IPS-20b (cell line): ENCODE measurements around the gene PLET1.
A peak's percentile ranks its signal among the peaks of the same experiment; 100 is the strongest.

ENCODE experiments used
- H3K27ac ChIP-seq: one replicate; pipeline ENCODE4 v1.5.1; 2013; ENCODE audit warnings: low read length
- H3K27me3 ChIP-seq: 2 replicates; pipeline ENCODE4 v1.6.1; 2013; ENCODE audit warnings: mild to moderate bottlenecking, low read length, inconsistent platforms; ENCODE audit not compliant: insufficient read depth
- H3K36me3 ChIP-seq: 2 replicates; pipeline ENCODE4 v1.6.1; 2013; ENCODE audit warnings: low read depth, mild to moderate bottlenecking, inconsistent platforms, low read length, moderate library complexity; ENCODE audit not compliant: insufficient read depth
- H3K4me1 ChIP-seq: 2 replicates; pipeline ENCODE4 v1.6.1; 2013; ENCODE audit warnings: mild to moderate bottlenecking, control low read depth, inconsistent platforms, low read length, moderate library complexity; ENCODE audit not compliant: insufficient read depth
- H3K4me3 ChIP-seq: 2 replicates; pipeline ENCODE4 v1.5.1; 2013; ENCODE audit warnings: mild to moderate bottlenecking, low read length, inconsistent platforms
- H3K9ac ChIP-seq: 2 replicates; pipeline ENCODE4 v1.6.1; 2013; ENCODE audit warnings: low read depth, mild to moderate bottlenecking, inconsistent platforms, low read length, moderate library complexity
- H3K9me3 ChIP-seq: 2 replicates; pipeline ENCODE4 v1.6.1; 2013; ENCODE audit warnings: mild to moderate bottlenecking, low read depth, low read length, inconsistent platforms; ENCODE audit not compliant: insufficient read depth

Gene PLET1

GRCh38 chr11:112279901-112280267 lies 19.2 kb upstream of the PLET1 start:
- Histone ChIP-seq H3K27me3 (no peaks in the 10 kb centered on the region; the same call in none of the 2 replicates), H3K4me3 (peak overlapping the region; percentile 59), H3K36me3 (no peaks in the 10 kb centered on the region), H3K27ac (no peak overlapping the region), H3K4me1 (0 out of 2 replicates have a peak, but pooled peaks cover 2% of the 10 kb centered on the region), H3K9ac (no peak overlapping the region), H3K9me3 (no peaks in the 10 kb centered on the region)

- Histone ChIP-seq H3K4me3 (no peak overlapping the region), H3K36me3 (no peaks in the 10 kb centered on the region)
Observed at GRCh38 chr11:112278803-112279202, 18.1 kb upstream of the PLET1 start.

GRCh38 chr11:112277941-112278340 lies 17.3 kb upstream of the PLET1 start:
- H3K27ac ChIP-seq = no peak overlapping the region
- no peaks in the 10 kb centered on the region; the same call in 1 of the 2 replicates for H3K27me3 ChIP-seq
- no peaks in the 10 kb centered on the region for H3K9me3 ChIP-seq
- 0 out of 2 replicates have a peak, but pooled peaks cover 2% of the 10 kb centered on the region for H3K4me1 ChIP-seq
- no peak overlapping the region for H3K9ac ChIP-seq
- H3K4me3 ChIP-seq = no peak overlapping the region
- no peaks in the 10 kb centered on the region for H3K36me3 ChIP-seq

More at GRCh38 chr11:112278803-112279202, 18.1 kb upstream of the PLET1 start:
- Histone ChIP-seq H3K27ac (no peak overlapping the region), H3K9ac (no peak overlapping the region), H3K27me3 (no peaks in the 10 kb centered on the region; the same call in none of the 2 replicates), H3K9me3 (no peaks in the 10 kb centered on the region), H3K4me1 (0 out of 2 replicates have a peak, but pooled peaks cover 2% of the 10 kb centered on the region)

- Histone ChIP-seq H3K4me3 (no peak overlapping the region), H3K27ac (no peak overlapping the region), H3K27me3 (no peaks in the 10 kb centered on the region; the same call in 1 of the 2 replicates), H3K4me1 (0 out of 2 replicates have a peak, but pooled peaks cover 2% of the 10 kb centered on the region), H3K9ac (no peak overlapping the region), H3K36me3 (no peaks in the 10 kb centered on the region), H3K9me3 (no peaks in the 10 kb centered on the region)
Observed at GRCh38 chr11:112277029-112277428, 16.4 kb upstream of the PLET1 start.

GRCh38 chr11:112274007-112274783 lies 13.5 kb upstream of the PLET1 start:
- no peaks in the 10 kb centered on the region for H3K27me3 ChIP-seq
- H3K4me3 ChIP-seq = no peak overlapping the region
- no peaks in the 10 kb centered on the region for H3K36me3 ChIP-seq
- H3K9me3 ChIP-seq = no peaks in the 10 kb centered on the region
- H3K27ac ChIP-seq = no peak overlapping the region
- H3K9ac ChIP-seq = no peak overlapping the region
- H3K4me1 ChIP-seq = 0 out of 2 replicates have a peak, but pooled peaks cover 2% of the 10 kb centered on the region

- no peaks in the 10 kb centered on the region for H3K27me3 ChIP-seq
- H3K36me3 ChIP-seq = no peaks in the 10 kb centered on the region
- no peaks in the 10 kb centered on the region for H3K9me3 ChIP-seq
- H3K4me1 ChIP-seq = 0 out of 2 replicates have a peak, but pooled peaks cover 2% of the 10 kb centered on the region
- H3K27ac ChIP-seq = no peak overlapping the region
- no peak overlapping the region for H3K9ac ChIP-seq
- no peak overlapping the region for H3K4me3 ChIP-seq
Observed at GRCh38 chr11:112273066-112273465, 12.4 kb upstream of the PLET1 start.

GRCh38 chr11:112271242-112271641 lies 10.6 kb upstream of the PLET1 start:
- Histone ChIP-seq H3K9me3 (no peaks in the 10 kb centered on the region), H3K27me3 (no peaks in the 10 kb centered on the region), H3K4me3 (no peak overlapping the region), H3K9ac (no peak overlapping the region), H3K4me1 (0 out of 2 replicates have a peak, but pooled peaks cover 2% of the 10 kb centered on the region), H3K36me3 (no peaks in the 10 kb centered on the region), H3K27ac (no peak overlapping the region)

GRCh38 chr11:112270551-112271180 lies 10.0 kb upstream of the PLET1 start:
- H3K4me1 ChIP-seq = 0 out of 2 replicates have a peak, but pooled peaks cover 2% of the 10 kb centered on the region
- peak overlapping the region; percentile 20; the same call in 1 of the 2 replicates for H3K4me3 ChIP-seq
- no peak overlapping the region for H3K9ac ChIP-seq
- H3K27me3 ChIP-seq = no peaks in the 10 kb centered on the region
- no peak overlapping the region for H3K27ac ChIP-seq
- no peaks in the 10 kb centered on the region for H3K9me3 ChIP-seq
- H3K36me3 ChIP-seq = no peaks in the 10 kb centered on the region

GRCh38 chr11:112269139-112269538 lies 8.5 kb upstream of the PLET1 start:
- no peaks in the 10 kb centered on the region for H3K36me3 ChIP-seq
- H3K27me3 ChIP-seq = no peaks in the 10 kb centered on the region
- H3K9ac ChIP-seq = no peak overlapping the region
- H3K9me3 ChIP-seq = no peaks in the 10 kb centered on the region
- no peak overlapping the region for H3K4me3 ChIP-seq
- no peak overlapping the region for H3K27ac ChIP-seq
- H3K4me1 ChIP-seq = no peaks in the 10 kb centered on the region

GRCh38 chr11:112268406-112268805 lies 7.7 kb upstream of the PLET1 start:
- no peak overlapping the region for H3K9ac ChIP-seq
- no peaks in the 10 kb centered on the region for H3K36me3 ChIP-seq
- H3K9me3 ChIP-seq = no peaks in the 10 kb centered on the region
- H3K4me3 ChIP-seq = no peak overlapping the region
- no peaks in the 10 kb centered on the region for H3K27me3 ChIP-seq
- no peak overlapping the region for H3K27ac ChIP-seq
- no peaks in the 10 kb centered on the region for H3K4me1 ChIP-seq

GRCh38 chr11:112267188-112267591 lies 6.5 kb upstream of the PLET1 start:
- H3K4me1 ChIP-seq = no peaks in the 10 kb centered on the region
- no peaks in the 10 kb centered on the region for H3K9me3 ChIP-seq
- no peaks in the 10 kb centered on the region for H3K36me3 ChIP-seq
- H3K4me3 ChIP-seq = no peak overlapping the region
- H3K9ac ChIP-seq = no peak overlapping the region
- H3K27ac ChIP-seq = no peak overlapping the region
- H3K27me3 ChIP-seq = no peaks in the 10 kb centered on the region

- no peak overlapping the region for H3K27ac ChIP-seq
- no peaks in the 10 kb centered on the region for H3K4me1 ChIP-seq
- H3K27me3 ChIP-seq = no peaks in the 10 kb centered on the region
- no peaks in the 10 kb centered on the region for H3K9me3 ChIP-seq
- no peak overlapping the region for H3K9ac ChIP-seq
- H3K36me3 ChIP-seq = no peaks in the 10 kb centered on the region
- H3K4me3 ChIP-seq = no peak overlapping the region
Observed at GRCh38 chr11:112266410-112266778, 5.7 kb upstream of the PLET1 start.
